Dermis microvascular lymphatic vessel endothelial cell (primary cell): ENCODE data around the gene PLOD2. TPM values are rescaled to one million over a fixed set of nuclear protein-coding genes. Genes with fewer than 3 reads are reported as not detected.

Experiments used
- DNase-seq, 2 donors: peaks; one replicate each; pipeline versions ENCODE4 v3.0.0 to v3.0.0-alpha.2; 2010; ENCODE audit warnings: low read depth in 2 of 2
- total RNA-seq: library from RNA; depleted of rRNA; stranded (reverse); fragments of >200 nt; gene quantifications from 2 replicates; pipeline ENCODE4 v1.2.1, GENCODE V29; 2014

The PLOD2 gene
- total RNA-seq, 1 donor from 2014 or later, result 81.0 TPM

- no peak for DNase-seq
Observed at GRCh38 chr3:146047485-146047884, 113.5 kb downstream of the PLOD2 start.

- DNase-seq, result no peak
Observed at GRCh38 chr3:146044046-146044445, 116.9 kb downstream of the PLOD2 start.

- DNase-seq, result no peak
Observed at GRCh38 chr3:146040630-146041029, 120.4 kb downstream of the PLOD2 start.

- DNase-seq, result no peak
Observed at GRCh38 chr3:146037697-146038096, 123.3 kb downstream of the PLOD2 start.

- no peak for DNase-seq
Observed at GRCh38 chr3:146036281-146036680, 124.7 kb downstream of the PLOD2 start.

- DNase-seq, result no peak
Observed at GRCh38 chr3:146035366-146035765, 125.6 kb downstream of the PLOD2 start.

GRCh38 chr3:146033950-146034349, 127.0 kb downstream of the PLOD2 start:
- DNase-seq, result no peak

- DNase-seq, result no peak
Observed at GRCh38 chr3:146026547-146026946, 134.4 kb downstream of the PLOD2 start.

GRCh38 chr3:146024260-146024659, 136.7 kb downstream of the PLOD2 start:
- DNase-seq, result peak in 1 of 2 donors; percentile 49

- DNase-seq, result no peak
Observed at GRCh38 chr3:146020969-146021368, 140.0 kb downstream of the PLOD2 start.

- no peak for DNase-seq
Observed at GRCh38 chr3:146019508-146019907, 141.5 kb downstream of the PLOD2 start.

Other genes with a start within 250 kb of the PLOD2 start
- gene PLSCR4, start 89.9 kb upstream of the PLOD2 start, total RNA-seq, result 569 and 1,330 TPM in 2 replicates